Left lung (tissue), 10 donors: ENCODE measurements around the gene CSF1. TPM values are rescaled to one million over a fixed set of nuclear protein-coding genes. Genes with fewer than 3 reads are reported as not detected.
A peak's percentile ranks its signal among the peaks of the same experiment; 100 is the strongest.

Experiments
- ATAC-seq: fragments of 200-7000 bp; cut with Tn5 transposase; one replicate; pipeline ENCODE4 v1.9.1; 2020; ENCODE audit warnings: moderate library complexity
- DNase-seq, 4 donors: peaks; one replicate each; pipeline ENCODE4 v3.0.0-alpha.2; 2013 to 2020
- H3K27ac ChIP-seq, 2 donors: fragments of 200-600 bp; sonication (generic) in 1 of 2; one replicate each; pipeline versions ENCODE4 v1.5.0 to v1.8.0; 2020 to 2021
- H3K27me3 ChIP-seq, 2 donors: fragments of 200-600 bp; sonication (generic) in 1 of 2; one replicate each; pipeline versions ENCODE4 v1.5.0 to v1.8.0; 2020 to 2021
- H3K36me3 ChIP-seq, 2 donors: fragments of 200-600 bp; sonication (generic) in 1 of 2; one replicate each; pipeline versions ENCODE4 v1.5.0 to v1.8.0; 2020 to 2021
- H3K4me1 ChIP-seq, 2 donors: fragments of 200-600 bp; one replicate each; pipeline ENCODE4 v1.8.0; 2021
- H3K4me3 ChIP-seq, 2 donors: fragments of 200-600 bp; sonication (generic) in 1 of 2; one replicate each; pipeline versions ENCODE4 v1.5.0 to v1.8.0; 2020 to 2021; ENCODE audit warnings: mild to moderate bottlenecking in 1 of 2
- H3K9me3 ChIP-seq, 2 donors: fragments of 200-600 bp; sonication (generic) in 1 of 2; one replicate each; pipeline versions ENCODE4 v1.5.0 to v1.8.0; 2020 to 2021
- intact Hi-C, 2 donors: fragments of 100-400 bp; cut with DNase I; formaldehyde crosslinking; loops; one replicate each; pipeline versions ENCODE4 v1.11.2 to v1.14.2; 2022
- polyA plus RNA-seq, 6 donors: library from polyadenylated mRNA; unstranded; fragments of 120-200 nt; gene quantifications; one replicate each; pipeline ENCODE4 v1.2.1, GENCODE V29; 2013; ENCODE audit not compliant: insufficient read length in 6 of 6
- total RNA-seq, 2 donors: library from RNA; stranded (reverse); fragmentation: NEBNext Ultra II Directional; extraction: Animal tissue kit (Norgen Biotek cat#: 25700); gene quantifications; one replicate each; pipeline ENCODE4 v1.2.1, GENCODE V29; 2021
- TF ChIP-seq, protein P1 (sequence below), 2 donors: fragments of 200-600 bp; sonication (generic) in 1 of 2; IDR thresholded peaks; one replicate each; pipeline versions ENCODE4 v1.5.0 to v1.8.0; 2021; ENCODE audit warnings: antibody characterized with exemption in 2 of 2
- donor health status: DM: no; HTN: yes; CAD: no.
- donor health status: DM: no; HTN: no; CAD: no.

The CSF1 gene
- total and polyA plus RNA-seq, 8 donors: 6.9 to 68.0 (median 10.0) TPM

DNA sequence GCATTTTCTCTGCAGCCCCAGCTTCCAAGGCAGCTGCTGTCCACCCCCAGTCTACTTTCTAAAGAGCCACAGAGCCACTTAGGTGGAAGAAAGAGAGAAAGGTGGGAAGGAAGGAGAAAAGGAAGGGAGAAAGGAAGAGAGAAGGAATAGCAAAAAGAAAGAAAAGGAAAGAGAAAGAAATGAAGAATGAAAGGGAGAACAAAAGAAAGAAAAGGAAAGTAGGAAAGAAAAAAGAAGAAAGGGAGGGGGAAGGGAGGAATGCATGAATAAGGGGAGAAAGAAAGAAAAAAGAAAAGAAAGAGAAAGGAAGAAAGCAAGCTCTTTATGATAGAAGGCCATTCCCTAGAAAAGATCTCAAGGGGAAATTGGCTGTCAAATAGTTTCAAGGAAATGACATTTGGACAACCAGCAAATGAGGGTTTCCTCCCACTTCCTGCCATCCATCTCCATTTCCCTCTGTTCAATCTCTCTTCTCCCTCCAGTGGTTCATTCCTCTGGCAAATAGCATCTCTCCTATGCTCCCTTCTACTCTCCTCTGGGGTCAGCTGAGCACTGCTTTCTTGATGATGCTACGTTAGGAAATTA is 3.4 kb upstream of the CSF1 start:
- peaks cover 0 to 22% of the 10 kb centered on the region in 2 donors for H3K27me3 ChIP-seq
- no peak overlapping the region for H3K4me3 ChIP-seq
- no peak overlapping the region for H3K27ac ChIP-seq
- H3K36me3 ChIP-seq: no peaks in the 10 kb centered on the region
- no peak for DNase-seq
- ATAC-seq: no peak
- TF ChIP-seq, protein P1, sequence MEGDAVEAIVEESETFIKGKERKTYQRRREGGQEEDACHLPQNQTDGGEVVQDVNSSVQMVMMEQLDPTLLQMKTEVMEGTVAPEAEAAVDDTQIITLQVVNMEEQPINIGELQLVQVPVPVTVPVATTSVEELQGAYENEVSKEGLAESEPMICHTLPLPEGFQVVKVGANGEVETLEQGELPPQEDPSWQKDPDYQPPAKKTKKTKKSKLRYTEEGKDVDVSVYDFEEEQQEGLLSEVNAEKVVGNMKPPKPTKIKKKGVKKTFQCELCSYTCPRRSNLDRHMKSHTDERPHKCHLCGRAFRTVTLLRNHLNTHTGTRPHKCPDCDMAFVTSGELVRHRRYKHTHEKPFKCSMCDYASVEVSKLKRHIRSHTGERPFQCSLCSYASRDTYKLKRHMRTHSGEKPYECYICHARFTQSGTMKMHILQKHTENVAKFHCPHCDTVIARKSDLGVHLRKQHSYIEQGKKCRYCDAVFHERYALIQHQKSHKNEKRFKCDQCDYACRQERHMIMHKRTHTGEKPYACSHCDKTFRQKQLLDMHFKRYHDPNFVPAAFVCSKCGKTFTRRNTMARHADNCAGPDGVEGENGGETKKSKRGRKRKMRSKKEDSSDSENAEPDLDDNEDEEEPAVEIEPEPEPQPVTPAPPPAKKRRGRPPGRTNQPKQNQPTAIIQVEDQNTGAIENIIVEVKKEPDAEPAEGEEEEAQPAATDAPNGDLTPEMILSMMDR (IDR thresholded peaks at IDR 0.05): no peak
- no peaks in the 10 kb centered on the region for H3K9me3 ChIP-seq
- H3K4me1 ChIP-seq: peaks cover 4 to 46% of the 10 kb centered on the region in 2 donors
- intact Hi-C loops: no loop called here

- H3K9me3 ChIP-seq: no peaks in the 10 kb centered on the region
- H3K4me1 ChIP-seq: peaks cover 11 to 62% of the 10 kb centered on the region in 2 donors
- DNase-seq (no peak), ATAC-seq (no peak)
- no peak overlapping the region for H3K4me3 ChIP-seq
- H3K27me3 ChIP-seq: peaks cover 0 to 26% of the 10 kb centered on the region in 2 donors
- TF ChIP-seq, protein P1 (IDR thresholded peaks at IDR 0.05): no peak
- H3K36me3 ChIP-seq: no peaks in the 10 kb centered on the region
- no peak overlapping the region for H3K27ac ChIP-seq
- intact Hi-C loops: no loop called here
Observed at GRCh38 chr1:109908836-109909235, 1.8 kb upstream of the CSF1 start.

DNA sequence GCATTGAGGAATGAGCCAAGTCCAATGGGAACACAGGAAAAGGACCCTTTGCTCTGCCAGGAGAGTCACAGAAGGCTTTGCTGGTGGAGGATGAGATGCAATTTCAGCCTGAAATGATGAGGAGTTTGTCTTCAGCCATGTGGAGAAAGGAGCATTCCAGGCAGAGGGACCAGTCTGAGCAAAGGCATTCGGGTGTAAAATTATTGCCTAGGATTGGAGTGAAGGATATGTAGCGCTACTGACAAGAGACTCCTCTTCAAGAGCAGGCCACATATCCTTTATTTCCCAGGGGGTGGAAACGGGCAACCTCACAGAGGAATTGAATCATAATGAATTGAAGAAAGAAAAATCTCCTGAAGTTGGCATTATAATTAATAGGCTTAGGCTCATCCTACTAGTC is 1.1 kb upstream of the CSF1 start:
- DNase-seq: no peak
- no peaks in the 10 kb centered on the region for H3K9me3 ChIP-seq
- TF ChIP-seq, protein P1 (IDR thresholded peaks at IDR 0.05): no peak
- peaks cover 0 to 4% of the 10 kb centered on the region in 2 donors for H3K36me3 ChIP-seq
- no peak overlapping the region for H3K4me3 ChIP-seq
- ATAC-seq: no peak
- intact Hi-C loops: no loop called here
- H3K27me3 ChIP-seq: peaks cover 0 to 26% of the 10 kb centered on the region in 2 donors
- no peak overlapping the region for H3K27ac ChIP-seq
- peaks cover 13 to 69% of the 10 kb centered on the region in 2 donors for H3K4me1 ChIP-seq

GRCh38 chr1:109910963-109911798 is 532 bp downstream of the CSF1 start:
- TF ChIP-seq, protein P1 (IDR thresholded peaks at IDR 0.05): no peak
- Histone ChIP-seq H3K4me3 (peak overlapping the region; percentile 75), H3K27ac (peak overlapping the region; percentile 68 to 81), H3K9me3 (no peaks in the 10 kb centered on the region), H3K4me1 (peaks cover 13 to 67% of the 10 kb centered on the region in 2 donors), H3K27me3 (peaks cover 0 to 26% of the 10 kb centered on the region in 2 donors), H3K36me3 (peaks cover 0 to 16% of the 10 kb centered on the region in 2 donors)
- ATAC-seq (peak; percentile 6), DNase-seq (peak in 1 of 4 donors; percentile 89)
- intact Hi-C loops: loop anchor here in 1 of 2 donors (10.0 kb wide), 1 partner anchor 116 kb away; no protein-coding TSS in a partner anchor
